ENCODE data around the gene DNM3. TPM values are rescaled to one million over a fixed set of nuclear protein-coding genes. Genes with fewer than 3 reads are reported as not detected.

DNM3 gene
- total and polyA plus RNA-seq, 10 of the 15 experiments (the other 5 are each of a cell fraction or from before 2014, with no cell fraction given): 0.03 to 1.5 (median 0.08) TPM; not detected in 3

DNA sequence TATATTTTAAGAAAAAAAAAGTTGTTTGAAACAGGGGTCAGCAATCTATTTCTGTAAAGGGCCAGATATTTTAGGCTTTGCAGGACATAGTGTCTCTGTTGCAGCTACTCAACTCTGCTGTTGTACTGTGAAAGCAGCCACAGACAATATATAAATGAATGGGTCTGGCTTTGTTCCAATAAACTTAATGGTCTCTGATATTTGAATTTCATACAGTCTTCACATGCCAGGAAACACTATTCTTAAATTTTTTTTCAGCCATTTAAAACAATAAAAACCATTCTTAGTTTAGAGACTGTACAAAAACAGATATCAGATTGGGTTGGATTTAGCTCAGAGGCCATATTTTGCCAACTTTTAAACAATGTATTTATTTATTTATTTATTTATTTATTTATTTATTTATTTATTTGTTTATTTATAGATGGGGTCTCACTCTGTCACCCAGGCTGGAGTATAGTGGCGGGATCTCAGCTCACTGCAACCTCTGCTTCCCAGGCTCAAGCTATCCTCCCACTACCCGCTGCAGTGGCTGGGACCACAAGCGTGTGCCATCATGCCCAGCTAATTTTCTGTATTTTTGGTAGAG is 102.8 kb downstream of the DNM3 start (continued):
- TF ChIP-seq REST (IDR thresholded peaks at IDR 0.05; ENCODE audit: low read depth, low read length): no peak
- no peak for TF ChIP-seq NFIC (IDR thresholded peaks at IDR 0.05; ENCODE audit: low read depth, low read length)
- TF ChIP-seq ZNF687 (IDR thresholded peaks at IDR 0.05): no peak
- TF ChIP-seq ZNF217 (IDR thresholded peaks at IDR 0.05): no peak
- TF ChIP-seq EED (IDR thresholded peaks at IDR 0.05; ENCODE audit: low read depth): no peak
- TF ChIP-seq YY1 (IDR thresholded peaks at IDR 0.05; ENCODE audit: low read depth, low read length): no peak
- no peak for TF ChIP-seq DPF2 (IDR thresholded peaks at IDR 0.05)
- no peak for TF ChIP-seq SMAD5 (IDR thresholded peaks at IDR 0.05; ENCODE audit: low read depth)
- TF ChIP-seq ESRRA (IDR thresholded peaks at IDR 0.05; ENCODE audit: low read length): no peak

All from GM12878 (cell line).